ENCODE results near the gene LRP1-AS.

GRCh38 chr12:57146092-57146491 is 1.3 kb downstream of the LRP1-AS start:
- TF ChIP-seq CTCF (IDR thresholded peaks at IDR 0.05) (no peak), POLR2AphosphoS5 (IDR thresholded peaks at IDR 0.05) (no peak), POLR2A (IDR thresholded peaks at IDR 0.05) (no peak), EP300 (IDR thresholded peaks at IDR 0.05) (no peak)

All from stomach (tissue), 4 donors.